Sigmoid colon (tissue), 7 donors: ENCODE measurements around the gene SPEN. TPM values are rescaled to one million over a fixed set of nuclear protein-coding genes. Genes with fewer than 3 reads are reported as not detected.

Experiments used
- DNase-seq: peaks from one replicate; pipeline ENCODE4 v3.0.0-alpha.2; 2019
- H3K27ac ChIP-seq, 4 donors: fragments of 200-600 bp; sonication (generic); one replicate each; pipeline ENCODE4 v1.5.1; 2016 to 2019; ENCODE audit warnings: mild to moderate bottlenecking in 1 of 4
- H3K27me3 ChIP-seq, 3 donors: fragments of 200-600 bp; sonication (generic); one replicate each; pipeline ENCODE4 v1.5.1; 2019; ENCODE audit warnings: mild to moderate bottlenecking in 1 of 3
- H3K36me3 ChIP-seq, 4 donors: fragments of 200-600 bp; sonication (generic); one replicate each; pipeline ENCODE4 v1.5.1; 2016 to 2019
- H3K4me1 ChIP-seq, 4 donors: fragments of 200-600 bp; sonication (generic); one replicate each; pipeline ENCODE4 v1.5.1; 2017 to 2019
- H3K4me3 ChIP-seq, 4 donors: fragments of 200-600 bp; sonication (generic); one replicate each; pipeline ENCODE4 v1.5.1; 2017 to 2019; ENCODE audit warnings: mild to moderate bottlenecking in 2 of 4, moderate library complexity in 1 of 4
- H3K9me3 ChIP-seq, 4 donors: fragments of 200-600 bp in 3 of 4; sonication (generic) in 3 of 4; one replicate each; pipeline versions ENCODE4 v1.5.1 to v1.6.1; 2013 to 2019
- EP300 ChIP-seq, 4 donors: sonication (generic); formaldehyde crosslinking; IDR thresholded peaks; one replicate each; pipeline ENCODE4 v1.6.1; 2017; ENCODE audit warnings: antibody characterized with exemption in 4 of 4
- POLR2A ChIP-seq, 2 donors: fragments of 450-650 bp; IDR thresholded peaks; one replicate each; pipeline ENCODE4 v1.6.1; 2016; ENCODE audit warnings: antibody characterized with exemption in 2 of 2, mild to moderate bottlenecking in 2 of 2, moderate library complexity in 2 of 2
- POLR2AphosphoS5 ChIP-seq, 4 donors: sonication (generic); formaldehyde crosslinking; IDR thresholded peaks; one replicate each; pipeline ENCODE4 v1.6.1; 2017; ENCODE audit warnings: antibody characterized with exemption in 4 of 4
- WGBS, 2 donors: extraction: QIAGEN DNeasy Blood & Tissue Kit; methylation state at CpG; one replicate each; pipeline ENCODE4 v1.1.7; 2013; 5-methylcytosine and 5-hydroxymethylcytosine counted together
- intact Hi-C: fragments of 100-400 bp; cut with DNase I; formaldehyde crosslinking; loops from one replicate; pipeline ENCODE4 v1.15.1; 2023
- polyA plus RNA-seq, 3 donors: library from polyadenylated mRNA; stranded (reverse); fragments of 200-250 nt; gene quantifications; one replicate each; pipeline ENCODE4 v1.2.3, GENCODE V29; 2013
- total RNA-seq, 4 donors: library from RNA; depleted of rRNA; stranded (reverse); fragments of >200 nt; gene quantifications; one replicate each; pipeline ENCODE4 v1.1.0, GENCODE V29; 2016
- TF ChIP-seq, protein P1 (sequence below), 4 experiments: fragments of 450-650 bp in 3 of 4; fragments of 200-600 bp in 1 of 4; IDR thresholded peaks; one replicate each; pipeline ENCODE4 v1.5.1; 2016 to 2019; ENCODE audit warnings: antibody characterized with exemption in 4 of 4, mild to moderate bottlenecking in 3 of 4, moderate library complexity in 2 of 4
- donor health status: healthy with polysubstance abuse.
- donor health status: Bipolar disorder and iron deficiency.
- donor health status: healthy.

Gene SPEN
- total and polyA plus RNA-seq, 7 donors = 7.4 to 38.5 (median 20.7) TPM

DNA sequence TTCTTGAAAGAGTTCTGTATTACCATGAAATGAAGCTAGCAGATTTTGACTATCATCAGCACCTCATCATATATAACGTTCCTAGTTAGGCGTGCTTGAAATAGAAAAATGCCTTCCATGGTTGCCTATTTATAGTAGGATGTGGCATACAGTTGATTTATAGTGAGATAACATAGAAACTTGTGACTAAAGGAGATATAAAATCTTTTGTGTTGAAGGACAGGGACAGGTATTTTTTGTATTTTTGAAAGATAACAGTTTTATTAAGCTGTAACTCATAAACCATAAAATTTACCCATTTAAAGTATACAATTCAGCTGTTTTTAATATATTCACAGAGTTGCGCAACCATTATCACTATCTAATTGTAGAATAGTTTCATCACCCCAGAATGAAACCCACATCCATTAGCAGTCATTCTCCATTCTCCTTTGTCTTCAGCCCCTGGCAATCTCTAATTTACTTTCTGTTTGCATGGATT is 19.3 kb downstream of the SPEN start:
- Histone ChIP-seq H3K27ac (no peak overlapping the region), H3K9me3 (no peaks in the 10 kb centered on the region), H3K4me1 (peaks cover 0 to 48% (median 24%) of the 10 kb centered on the region in 4 donors), H3K36me3 (no peaks in the 10 kb centered on the region), H3K27me3 (no peaks in the 10 kb centered on the region), H3K4me3 (no peak overlapping the region)
- DNase-seq = no peak
- WGBS, 2 donors = 89 to 90% methylated on average over 3 of the region's 3 CpGs
- intact Hi-C loops = no loop called here
- TF ChIP-seq POLR2AphosphoS5 (IDR thresholded peaks at IDR 0.05) (no peak), EP300 (IDR thresholded peaks at IDR 0.05) (no peak), POLR2A (IDR thresholded peaks at IDR 0.05) (no peak)
- TF ChIP-seq, protein P1, sequence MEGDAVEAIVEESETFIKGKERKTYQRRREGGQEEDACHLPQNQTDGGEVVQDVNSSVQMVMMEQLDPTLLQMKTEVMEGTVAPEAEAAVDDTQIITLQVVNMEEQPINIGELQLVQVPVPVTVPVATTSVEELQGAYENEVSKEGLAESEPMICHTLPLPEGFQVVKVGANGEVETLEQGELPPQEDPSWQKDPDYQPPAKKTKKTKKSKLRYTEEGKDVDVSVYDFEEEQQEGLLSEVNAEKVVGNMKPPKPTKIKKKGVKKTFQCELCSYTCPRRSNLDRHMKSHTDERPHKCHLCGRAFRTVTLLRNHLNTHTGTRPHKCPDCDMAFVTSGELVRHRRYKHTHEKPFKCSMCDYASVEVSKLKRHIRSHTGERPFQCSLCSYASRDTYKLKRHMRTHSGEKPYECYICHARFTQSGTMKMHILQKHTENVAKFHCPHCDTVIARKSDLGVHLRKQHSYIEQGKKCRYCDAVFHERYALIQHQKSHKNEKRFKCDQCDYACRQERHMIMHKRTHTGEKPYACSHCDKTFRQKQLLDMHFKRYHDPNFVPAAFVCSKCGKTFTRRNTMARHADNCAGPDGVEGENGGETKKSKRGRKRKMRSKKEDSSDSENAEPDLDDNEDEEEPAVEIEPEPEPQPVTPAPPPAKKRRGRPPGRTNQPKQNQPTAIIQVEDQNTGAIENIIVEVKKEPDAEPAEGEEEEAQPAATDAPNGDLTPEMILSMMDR (IDR thresholded peaks at IDR 0.05) = no peak

DNA sequence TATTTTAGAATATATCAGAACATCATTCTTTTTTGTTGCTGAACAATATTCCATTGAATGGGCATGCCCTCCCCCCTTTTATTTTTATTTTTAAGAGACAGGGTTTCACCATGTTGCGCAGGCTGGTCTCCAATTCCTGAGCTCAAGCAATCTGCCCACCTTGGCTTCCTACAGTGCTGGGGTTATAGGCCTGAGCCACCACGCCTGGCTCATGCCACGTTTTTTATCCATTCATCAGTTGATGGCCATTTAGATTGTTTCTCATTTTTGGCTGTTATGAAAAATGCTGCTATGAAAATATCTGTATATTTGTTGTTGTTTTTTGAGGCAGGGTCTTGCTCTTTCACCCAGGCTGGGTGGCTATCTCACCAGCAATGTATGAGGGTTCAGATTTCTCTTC is 19.8 kb downstream of the SPEN start:
- Histone ChIP-seq H3K9me3 (no peaks in the 10 kb centered on the region), H3K27me3 (no peaks in the 10 kb centered on the region), H3K36me3 (no peaks in the 10 kb centered on the region), H3K4me3 (no peak overlapping the region), H3K27ac (no peak overlapping the region), H3K4me1 (peaks cover 0 to 43% (median 23%) of the 10 kb centered on the region in 4 donors)
- WGBS, 2 donors = 87 to 91% methylated on average over 3 of the region's 3 CpGs
- TF ChIP-seq, protein P1 (IDR thresholded peaks at IDR 0.05) = no peak
- no peak for TF ChIP-seq POLR2AphosphoS5 (IDR thresholded peaks at IDR 0.05)
- TF ChIP-seq EP300 (IDR thresholded peaks at IDR 0.05) = no peak
- no peak for TF ChIP-seq POLR2A (IDR thresholded peaks at IDR 0.05)
- DNase-seq = no peak
- intact Hi-C loops = no loop called here

DNA sequence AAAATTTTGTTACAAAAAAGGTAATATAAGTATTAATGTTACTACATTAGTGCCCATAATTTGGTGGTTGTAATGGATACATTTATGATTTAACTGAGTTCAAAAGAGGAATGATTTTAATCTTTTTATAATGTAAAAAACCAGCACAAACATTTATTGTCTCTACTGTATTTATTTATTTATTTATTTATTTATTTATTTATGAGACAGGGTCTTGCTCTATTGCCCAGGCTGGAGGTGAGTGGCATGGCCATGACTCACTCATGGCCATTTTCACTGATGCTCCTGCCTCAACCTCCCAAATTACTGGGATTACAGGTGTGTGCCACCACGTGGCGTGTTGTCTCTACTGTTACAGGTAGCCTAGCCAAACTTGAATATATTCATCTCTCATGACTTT is 21.9 kb downstream of the SPEN start:
- no peak for DNase-seq
- intact Hi-C loops = no loop called here
- no peaks in the 10 kb centered on the region for H3K9me3 ChIP-seq
- no peaks in the 10 kb centered on the region for H3K27me3 ChIP-seq
- TF ChIP-seq POLR2A (IDR thresholded peaks at IDR 0.05) (no peak), POLR2AphosphoS5 (IDR thresholded peaks at IDR 0.05) (no peak), EP300 (IDR thresholded peaks at IDR 0.05) (no peak)
- TF ChIP-seq, protein P1 (IDR thresholded peaks at IDR 0.05) = no peak
- peaks cover 0 to 31% (median 21%) of the 10 kb centered on the region in 4 donors for H3K4me1 ChIP-seq
- 97 to 98% methylated on average over 2 of the region's 2 CpGs for WGBS, 2 donors
- no peak overlapping the region for H3K27ac ChIP-seq
- H3K4me3 ChIP-seq = no peak overlapping the region
- peaks cover 0 to 16% (median 7%) of the 10 kb centered on the region in 4 donors for H3K36me3 ChIP-seq

DNA sequence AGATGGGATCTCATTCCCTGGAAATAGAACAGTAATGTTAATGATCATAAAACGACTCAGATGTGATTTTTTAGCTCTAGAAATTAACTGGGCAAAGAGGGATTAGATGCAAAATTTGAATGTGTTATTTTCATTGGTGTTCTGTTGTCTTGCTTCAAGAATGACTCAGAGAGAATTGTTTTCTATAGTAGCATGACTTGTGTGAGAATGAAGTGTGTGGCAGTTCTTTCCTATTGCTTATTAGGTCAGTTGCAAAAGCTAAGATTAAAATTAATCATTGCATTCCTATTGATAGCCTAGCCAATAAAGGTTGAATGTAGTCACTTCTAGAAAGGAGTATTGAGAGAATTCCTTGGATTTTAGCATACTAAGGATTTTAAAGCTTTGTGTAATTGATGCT is 22.9 kb downstream of the SPEN start:
- WGBS, 2 donors = 59 to 73% methylated on average over 1 of the region's 1 CpG
- TF ChIP-seq POLR2A (IDR thresholded peaks at IDR 0.05) (no peak), POLR2AphosphoS5 (IDR thresholded peaks at IDR 0.05) (no peak), EP300 (IDR thresholded peaks at IDR 0.05) (no peak)
- TF ChIP-seq, protein P1 (IDR thresholded peaks at IDR 0.05) = no peak
- H3K4me1 ChIP-seq = peaks cover 0 to 31% (median 21%) of the 10 kb centered on the region in 4 donors

DNA sequence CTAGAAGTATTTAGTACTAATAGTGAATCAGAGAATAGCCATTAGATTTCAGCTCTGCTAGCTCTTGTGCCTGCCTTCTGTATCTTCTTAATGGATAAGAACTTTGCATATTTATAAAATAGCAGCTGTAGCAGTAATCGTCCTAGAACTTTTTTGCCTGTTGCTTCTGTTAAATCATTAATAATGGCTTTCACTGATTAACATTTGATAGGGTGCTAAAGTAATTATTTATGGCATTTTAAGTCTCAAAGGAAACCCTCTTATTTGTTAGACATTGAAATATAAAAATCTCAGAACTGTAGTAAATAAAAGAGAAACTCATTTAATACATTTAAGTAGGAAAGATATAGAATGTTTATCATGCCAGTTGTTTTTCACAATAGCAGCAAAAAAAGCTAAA is 27.0 kb downstream of the SPEN start:
- Histone ChIP-seq H3K4me3 (no peak overlapping the region), H3K36me3 (peaks cover 0 to 36% (median 7%) of the 10 kb centered on the region in 4 donors), H3K27me3 (no peaks in the 10 kb centered on the region), H3K9me3 (no peaks in the 10 kb centered on the region), H3K27ac (no peak overlapping the region), H3K4me1 (peaks cover 0 to 12% (median 8%) of the 10 kb centered on the region in 4 donors)
- WGBS, 2 donors = 67 to 71% methylated on average over 1 of the region's 1 CpG
- DNase-seq = no peak
- intact Hi-C loops = no loop called here
- TF ChIP-seq POLR2A (IDR thresholded peaks at IDR 0.05) = no peak
- TF ChIP-seq POLR2AphosphoS5 (IDR thresholded peaks at IDR 0.05) = no peak
- TF ChIP-seq, protein P1 (IDR thresholded peaks at IDR 0.05) = no peak
- no peak for TF ChIP-seq EP300 (IDR thresholded peaks at IDR 0.05)

More for the DNA sequence above, 22.9 kb downstream of the SPEN start:
- H3K27me3 ChIP-seq = no peaks in the 10 kb centered on the region
- intact Hi-C loops = no loop called here
- H3K27ac ChIP-seq = no peak overlapping the region
- no peak overlapping the region for H3K4me3 ChIP-seq
- H3K9me3 ChIP-seq = no peaks in the 10 kb centered on the region
- no peak for DNase-seq
- H3K36me3 ChIP-seq = peaks cover 0 to 19% (median 7%) of the 10 kb centered on the region in 4 donors
